T-helper 2 cell treated with Interferon-gamma antibody and Interleukin-4, amounts not matched to agents 5 μg/mL and 100 μg/mL, for 36 hours (primary cell): ENCODE data around the gene APMAP.
A peak's percentile ranks its signal among the peaks of the same experiment; 100 is the strongest.

Experiments
- DNase-seq: peaks from one replicate; pipeline ENCODE4 v3.0.0; 2021; ENCODE audit warnings: low spot score
- H3K27ac Mint-ChIP-seq: one replicate; pipeline ENCODE4 v1.8.0; 2021; ENCODE audit warnings: mild to moderate bottlenecking, mixed read lengths
- H3K27me3 Mint-ChIP-seq: one replicate; pipeline ENCODE4 v1.8.0; 2021; ENCODE audit warnings: low read depth, mixed read lengths
- H3K36me3 Mint-ChIP-seq: one replicate; pipeline ENCODE4 v1.8.0; 2021; ENCODE audit warnings: low read depth, mixed read lengths
- H3K4me1 Mint-ChIP-seq: one replicate; pipeline ENCODE4 v1.8.0; 2021; ENCODE audit warnings: low read depth, mixed read lengths
- H3K4me3 Mint-ChIP-seq: one replicate; pipeline ENCODE4 v1.8.0; 2022; ENCODE audit warnings: mild to moderate bottlenecking, moderate library complexity, mixed read lengths
- H3K9me3 Mint-ChIP-seq: one replicate; pipeline ENCODE4 v1.8.0; 2021; ENCODE audit warnings: mixed read lengths

The APMAP gene

GRCh38 chr20:24980291-24981053 lies 12.1 kb downstream of the APMAP start:
- DNase-seq, result no peak
- peaks cover 20% of the 10 kb centered on the region for H3K4me1 Mint-ChIP-seq
- peak overlapping the region; percentile 62 for H3K27ac Mint-ChIP-seq
- peaks cover 78% of the 10 kb centered on the region for H3K36me3 Mint-ChIP-seq
- no peaks in the 10 kb centered on the region for H3K27me3 Mint-ChIP-seq
- H3K4me3 Mint-ChIP-seq, result no peak overlapping the region
- H3K9me3 Mint-ChIP-seq, result peaks cover 14% of the 10 kb centered on the region

GRCh38 chr20:24979036-24979960 lies 13.3 kb downstream of the APMAP start:
- no peak for DNase-seq
- Mint-ChIP-seq H3K9me3 (peaks cover 20% of the 10 kb centered on the region), H3K27ac (peak overlapping the region; percentile 62), H3K27me3 (no peaks in the 10 kb centered on the region), H3K4me1 (peaks cover 12% of the 10 kb centered on the region), H3K36me3 (peaks cover 88% of the 10 kb centered on the region), H3K4me3 (no peak overlapping the region)

- Mint-ChIP-seq H3K4me1 (peaks cover 12% of the 10 kb centered on the region), H3K27ac (no peak overlapping the region), H3K36me3 (peaks cover 86% of the 10 kb centered on the region), H3K4me3 (no peak overlapping the region), H3K27me3 (no peaks in the 10 kb centered on the region), H3K9me3 (peaks cover 20% of the 10 kb centered on the region)
- no peak for DNase-seq
Observed at GRCh38 chr20:24978513-24978912, 14.0 kb downstream of the APMAP start.

- Mint-ChIP-seq H3K4me1 (peaks cover 11% of the 10 kb centered on the region), H3K27me3 (no peaks in the 10 kb centered on the region), H3K4me3 (no peak overlapping the region), H3K27ac (no peak overlapping the region), H3K36me3 (peaks cover 88% of the 10 kb centered on the region), H3K9me3 (peaks cover 20% of the 10 kb centered on the region)
- no peak for DNase-seq
Observed at GRCh38 chr20:24977797-24978196, 14.8 kb downstream of the APMAP start.

- H3K36me3 Mint-ChIP-seq, result peaks cover 87% of the 10 kb centered on the region
- peaks cover 9% of the 10 kb centered on the region for H3K4me1 Mint-ChIP-seq
- no peak for DNase-seq
- H3K27me3 Mint-ChIP-seq, result no peaks in the 10 kb centered on the region
- no peak overlapping the region for H3K4me3 Mint-ChIP-seq
- peaks cover 20% of the 10 kb centered on the region for H3K9me3 Mint-ChIP-seq
- H3K27ac Mint-ChIP-seq, result no peak overlapping the region
Observed at GRCh38 chr20:24977336-24977735, 15.2 kb downstream of the APMAP start.

- Mint-ChIP-seq H3K9me3 (peaks cover 20% of the 10 kb centered on the region), H3K4me1 (no peaks in the 10 kb centered on the region), H3K27me3 (no peaks in the 10 kb centered on the region), H3K4me3 (no peak overlapping the region), H3K36me3 (peaks cover 74% of the 10 kb centered on the region), H3K27ac (no peak overlapping the region)
- DNase-seq, result no peak
Observed at GRCh38 chr20:24972341-24972740, 20.2 kb downstream of the APMAP start.

- no peak for DNase-seq
- peaks cover 16% of the 10 kb centered on the region for H3K9me3 Mint-ChIP-seq
- no peaks in the 10 kb centered on the region for H3K4me1 Mint-ChIP-seq
- H3K27ac Mint-ChIP-seq, result no peak overlapping the region
- no peaks in the 10 kb centered on the region for H3K27me3 Mint-ChIP-seq
- peaks cover 69% of the 10 kb centered on the region for H3K36me3 Mint-ChIP-seq
- no peak overlapping the region for H3K4me3 Mint-ChIP-seq
Observed at GRCh38 chr20:24971376-24972101, 21.0 kb downstream of the APMAP start.

- H3K4me1 Mint-ChIP-seq, result no peaks in the 10 kb centered on the region
- no peak for DNase-seq
- H3K4me3 Mint-ChIP-seq, result no peak overlapping the region
- H3K9me3 Mint-ChIP-seq, result peaks cover 9% of the 10 kb centered on the region
- H3K27me3 Mint-ChIP-seq, result no peaks in the 10 kb centered on the region
- H3K27ac Mint-ChIP-seq, result no peak overlapping the region
- H3K36me3 Mint-ChIP-seq, result peaks cover 69% of the 10 kb centered on the region
Observed at GRCh38 chr20:24970754-24971153, 21.8 kb downstream of the APMAP start.

GRCh38 chr20:24970030-24970553 lies 22.5 kb downstream of the APMAP start:
- DNase-seq, result no peak
- H3K36me3 Mint-ChIP-seq, result peaks cover 69% of the 10 kb centered on the region
- H3K27ac Mint-ChIP-seq, result no peak overlapping the region
- H3K4me1 Mint-ChIP-seq, result no peaks in the 10 kb centered on the region
- no peaks in the 10 kb centered on the region for H3K27me3 Mint-ChIP-seq
- peaks cover 3% of the 10 kb centered on the region for H3K9me3 Mint-ChIP-seq
- no peak overlapping the region for H3K4me3 Mint-ChIP-seq

GRCh38 chr20:24969186-24970029 lies 23.1 kb downstream of the APMAP start:
- Mint-ChIP-seq H3K36me3 (peaks cover 68% of the 10 kb centered on the region), H3K4me1 (peaks cover 2% of the 10 kb centered on the region), H3K27me3 (no peaks in the 10 kb centered on the region), H3K9me3 (no peaks in the 10 kb centered on the region), H3K27ac (no peak overlapping the region), H3K4me3 (no peak overlapping the region)
- no peak for DNase-seq

GRCh38 chr20:24968278-24968800 lies 24.2 kb downstream of the APMAP start:
- Mint-ChIP-seq H3K27ac (no peak overlapping the region), H3K9me3 (no peaks in the 10 kb centered on the region), H3K36me3 (peaks cover 66% of the 10 kb centered on the region), H3K4me3 (no peak overlapping the region), H3K27me3 (no peaks in the 10 kb centered on the region), H3K4me1 (peaks cover 2% of the 10 kb centered on the region)
- DNase-seq, result no peak

GRCh38 chr20:24966317-24967012 lies 26.1 kb downstream of the APMAP start:
- DNase-seq, result no peak
- no peaks in the 10 kb centered on the region for H3K9me3 Mint-ChIP-seq
- H3K27me3 Mint-ChIP-seq, result no peaks in the 10 kb centered on the region
- peaks cover 3% of the 10 kb centered on the region for H3K4me1 Mint-ChIP-seq
- H3K4me3 Mint-ChIP-seq, result no peak overlapping the region
- no peak overlapping the region for H3K27ac Mint-ChIP-seq
- H3K36me3 Mint-ChIP-seq, result peaks cover 75% of the 10 kb centered on the region
